ENCODE data around the gene DEDD2.
A peak's percentile ranks its signal among the peaks of the same experiment; 100 is the strongest.

DEDD2 gene

DNA sequence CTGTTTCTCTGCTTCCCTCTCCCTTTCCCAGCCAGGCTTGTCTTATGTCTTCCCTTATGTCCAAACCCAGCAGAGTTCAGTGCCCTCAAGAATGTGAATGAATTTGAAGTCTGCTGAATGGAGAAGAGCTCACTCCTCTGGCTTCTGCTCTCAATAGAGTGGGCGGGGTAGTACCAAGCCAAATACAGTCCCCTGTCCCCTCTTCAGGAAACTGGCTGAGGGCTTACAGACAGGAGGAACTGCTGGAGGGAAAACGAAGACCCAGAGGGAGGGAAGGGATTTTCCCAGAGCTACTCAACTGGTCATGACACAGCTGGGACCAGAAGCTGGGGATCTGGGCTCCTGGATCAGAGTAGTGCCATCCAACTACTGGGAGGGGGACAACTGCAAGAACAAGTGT lies 52.3 kb downstream of the DEDD2 start:
- H3K9ac ChIP-seq, result no peak overlapping the region
- 0 out of 2 replicates have a peak, but pooled peaks cover 3% of the 10 kb centered on the region for H3K27me3 ChIP-seq
- no peaks in the 10 kb centered on the region for H3K9me3 ChIP-seq
- H3K27ac ChIP-seq, result no peak overlapping the region
- H3K4me3 ChIP-seq, result no peak overlapping the region
- H4K20me1 ChIP-seq, result no peaks in the 10 kb centered on the region
- no peaks in the 10 kb centered on the region for H3K36me3 ChIP-seq
- no peaks in the 10 kb centered on the region for H3K4me1 ChIP-seq
- H3K4me2 ChIP-seq, result no peak overlapping the region
- TF ChIP-seq Cebpa-rat (IDR thresholded peaks at IDR 0.05), result no peak

GRCh38 chr19:42161616-42162263 lies 55.7 kb downstream of the DEDD2 start:
- no peak for TF ChIP-seq Cebpa-rat (IDR thresholded peaks at IDR 0.05)
- no peaks in the 10 kb centered on the region for H3K36me3 ChIP-seq
- no peaks in the 10 kb centered on the region for H3K4me1 ChIP-seq
- no peak overlapping the region for H3K4me3 ChIP-seq
- 0 out of 2 replicates have a peak, but pooled peaks cover 3% of the 10 kb centered on the region for H3K27me3 ChIP-seq
- H3K27ac ChIP-seq, result no peak overlapping the region
- no peaks in the 10 kb centered on the region for H4K20me1 ChIP-seq
- H3K4me2 ChIP-seq, result no peak overlapping the region
- no peak overlapping the region for H3K9ac ChIP-seq
- H3K9me3 ChIP-seq, result no peaks in the 10 kb centered on the region

GRCh38 chr19:42159942-42160341 lies 57.5 kb downstream of the DEDD2 start:
- no peak overlapping the region for H3K9ac ChIP-seq
- no peaks in the 10 kb centered on the region for H4K20me1 ChIP-seq
- peaks cover 11% of the 10 kb centered on the region for H3K4me1 ChIP-seq
- no peaks in the 10 kb centered on the region for H3K27me3 ChIP-seq
- no peaks in the 10 kb centered on the region for H3K36me3 ChIP-seq
- no peak for TF ChIP-seq Cebpa-rat (IDR thresholded peaks at IDR 0.05)
- no peak overlapping the region for H3K4me3 ChIP-seq
- no peak overlapping the region for H3K4me2 ChIP-seq
- H3K9me3 ChIP-seq, result no peaks in the 10 kb centered on the region
- no peak overlapping the region for H3K27ac ChIP-seq

- no peak overlapping the region for H3K9ac ChIP-seq
- no peak overlapping the region for H3K4me2 ChIP-seq
- H3K36me3 ChIP-seq, result no peaks in the 10 kb centered on the region
- peaks cover 19% of the 10 kb centered on the region for H3K4me1 ChIP-seq
- H3K9me3 ChIP-seq, result no peaks in the 10 kb centered on the region
- no peaks in the 10 kb centered on the region for H3K27me3 ChIP-seq
- H4K20me1 ChIP-seq, result no peaks in the 10 kb centered on the region
- no peak overlapping the region for H3K27ac ChIP-seq
- no peak for TF ChIP-seq Cebpa-rat (IDR thresholded peaks at IDR 0.05)
- no peak overlapping the region for H3K4me3 ChIP-seq
Measured at GRCh38 chr19:42158926-42159325, 58.6 kb downstream of the DEDD2 start.

DNA sequence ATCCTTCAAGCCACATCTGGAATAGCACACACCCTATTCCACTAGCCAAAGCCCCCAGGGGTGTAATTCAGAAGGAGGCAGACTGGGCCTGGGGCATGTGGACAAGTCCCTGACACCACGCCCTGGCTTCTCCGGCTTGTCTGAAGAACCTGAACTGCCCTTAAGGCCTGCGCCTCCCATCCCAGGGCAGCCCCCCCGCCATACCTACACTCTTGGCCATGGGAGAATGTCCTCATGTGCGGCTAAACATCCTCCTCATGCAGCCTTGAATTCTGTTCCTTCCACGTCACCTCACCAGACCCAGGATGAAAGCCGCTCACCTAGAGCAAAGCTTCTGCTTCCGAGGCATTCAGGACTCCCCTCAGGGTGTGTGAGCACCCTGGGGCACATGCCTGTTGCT lies 60.9 kb downstream of the DEDD2 start:
- Histone ChIP-seq H3K4me3 (no peak overlapping the region), H3K36me3 (no peaks in the 10 kb centered on the region), H3K4me1 (peaks cover 19% of the 10 kb centered on the region), H3K9ac (no peak overlapping the region), H3K27ac (no peak overlapping the region), H3K27me3 (0 out of 2 replicates have a peak, but pooled peaks cover 2% of the 10 kb centered on the region), H4K20me1 (no peaks in the 10 kb centered on the region), H3K9me3 (no peaks in the 10 kb centered on the region), H3K4me2 (no peak overlapping the region)
- no peak for TF ChIP-seq Cebpa-rat (IDR thresholded peaks at IDR 0.05)

DNA sequence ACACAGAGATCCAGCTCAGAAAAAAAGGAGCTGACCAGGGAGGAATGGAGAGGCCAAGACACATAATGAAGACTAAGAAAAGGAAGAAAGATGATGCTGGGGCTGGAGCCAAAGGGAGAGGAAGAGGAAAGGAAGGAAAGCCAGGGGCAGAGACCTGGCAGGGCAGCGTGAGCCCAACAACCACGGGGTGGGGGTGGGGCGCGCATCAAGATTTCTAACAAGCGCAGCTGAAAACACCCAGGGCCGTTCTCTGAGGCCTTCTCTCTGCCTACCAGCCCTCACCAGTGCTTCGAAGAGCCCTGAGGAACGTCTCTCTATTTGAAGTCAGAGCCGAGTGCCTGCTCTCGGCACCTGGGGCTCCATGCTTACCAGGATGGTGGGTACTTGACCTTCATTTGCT lies 61.7 kb downstream of the DEDD2 start:
- H3K4me2 ChIP-seq, result peak overlapping the region; percentile 60
- no peak overlapping the region for H3K9ac ChIP-seq
- H3K4me1 ChIP-seq, result peaks cover 19% of the 10 kb centered on the region
- H3K27me3 ChIP-seq, result 0 out of 2 replicates have a peak, but pooled peaks cover 3% of the 10 kb centered on the region
- H3K9me3 ChIP-seq, result no peaks in the 10 kb centered on the region
- TF ChIP-seq Cebpa-rat (IDR thresholded peaks at IDR 0.05), result no peak
- H4K20me1 ChIP-seq, result no peaks in the 10 kb centered on the region
- no peak overlapping the region for H3K4me3 ChIP-seq
- H3K36me3 ChIP-seq, result no peaks in the 10 kb centered on the region
- H3K27ac ChIP-seq, result no peak overlapping the region

GRCh38 chr19:42154471-42155323 lies 62.8 kb downstream of the DEDD2 start:
- H3K4me3 ChIP-seq, result no peak overlapping the region
- no peak for TF ChIP-seq Cebpa-rat (IDR thresholded peaks at IDR 0.05)
- no peaks in the 10 kb centered on the region for H3K9me3 ChIP-seq
- H4K20me1 ChIP-seq, result no peaks in the 10 kb centered on the region
- no peaks in the 10 kb centered on the region for H3K36me3 ChIP-seq
- H3K9ac ChIP-seq, result no peak overlapping the region
- H3K27ac ChIP-seq, result no peak overlapping the region
- H3K4me1 ChIP-seq, result peaks cover 19% of the 10 kb centered on the region
- 0 out of 2 replicates have a peak, but pooled peaks cover 3% of the 10 kb centered on the region for H3K27me3 ChIP-seq
- peak overlapping the region; percentile 60 for H3K4me2 ChIP-seq

- H3K9ac ChIP-seq, result no peak overlapping the region
- no peaks in the 10 kb centered on the region for H3K9me3 ChIP-seq
- no peak overlapping the region for H3K27ac ChIP-seq
- H3K27me3 ChIP-seq, result 0 out of 2 replicates have a peak, but pooled peaks cover 3% of the 10 kb centered on the region
- H3K4me1 ChIP-seq, result peaks cover 19% of the 10 kb centered on the region
- no peaks in the 10 kb centered on the region for H4K20me1 ChIP-seq
- no peaks in the 10 kb centered on the region for H3K36me3 ChIP-seq
- no peak for TF ChIP-seq Cebpa-rat (IDR thresholded peaks at IDR 0.05)
- H3K4me3 ChIP-seq, result no peak overlapping the region
- H3K4me2 ChIP-seq, result peak overlapping the region; percentile 60
Measured at GRCh38 chr19:42153672-42154433, 63.6 kb downstream of the DEDD2 start.

DNA sequence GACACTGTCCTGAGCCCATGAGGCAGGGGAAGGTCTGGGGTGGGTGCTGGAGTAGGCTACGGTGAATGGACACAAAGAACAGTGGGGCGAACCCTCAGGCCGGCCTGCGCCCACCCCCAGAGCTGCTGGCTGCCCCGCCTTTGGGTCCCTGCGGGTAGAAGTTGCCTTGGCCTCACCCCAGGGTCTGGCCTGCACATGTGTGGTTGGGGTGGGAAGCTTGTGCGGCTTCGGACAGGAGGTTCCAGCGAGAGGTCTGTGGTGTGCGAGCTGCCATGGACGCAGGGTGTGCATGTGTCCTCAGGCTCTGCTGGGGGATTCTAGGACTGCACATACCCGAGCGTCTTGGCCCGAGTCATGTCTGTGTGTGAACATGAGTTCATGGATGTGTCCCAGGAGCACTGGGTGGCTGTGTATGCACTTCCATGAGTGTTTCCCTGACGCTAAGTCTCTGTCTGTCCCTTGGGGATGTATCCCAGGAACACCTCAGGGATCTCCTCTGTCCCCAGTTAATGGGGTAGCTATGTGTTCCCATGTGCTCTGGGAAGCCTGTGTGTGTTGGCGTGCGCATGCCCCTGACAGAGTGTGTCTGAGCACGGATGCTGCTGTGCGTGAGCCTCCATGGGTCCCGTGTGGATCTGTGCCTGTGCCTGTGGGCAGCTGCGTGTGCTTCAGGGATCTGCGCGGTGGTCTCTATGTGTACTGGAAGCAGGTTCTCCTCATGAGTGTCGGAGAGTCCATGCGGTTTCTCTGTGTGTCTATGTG lies 64.4 kb downstream of the DEDD2 start:
- Histone ChIP-seq H3K27ac (no peak overlapping the region), H4K20me1 (no peaks in the 10 kb centered on the region), H3K9ac (no peak overlapping the region), H3K4me3 (no peak overlapping the region), H3K4me2 (no peak overlapping the region), H3K9me3 (no peaks in the 10 kb centered on the region), H3K4me1 (peaks cover 19% of the 10 kb centered on the region), H3K36me3 (no peaks in the 10 kb centered on the region), H3K27me3 (0 out of 2 replicates have a peak, but pooled peaks cover 3% of the 10 kb centered on the region)
- TF ChIP-seq Cebpa-rat (IDR thresholded peaks at IDR 0.05), result no peak
